HepG2 (cell line): Measurements from ENCODE around the gene CCDC170. TPM values are rescaled to one million over a fixed set of nuclear protein-coding genes. Genes with fewer than 3 reads are reported as not detected.
A peak's percentile ranks its signal among the peaks of the same experiment; 100 is the strongest.

Source experiments
- DR1 ChIP-seq: sonication (generic); formaldehyde crosslinking; IDR thresholded peaks from 2 replicates; pipeline ENCODE4 v1.8.0; 2021; ENCODE audit warnings: mild to moderate bottlenecking, missing genetic modification reagents, inconsistent platforms
- PHF8 ChIP-seq: sonication (generic); formaldehyde crosslinking; IDR thresholded peaks from 2 replicates; pipeline ENCODE4 v1.5.0; 2020; ENCODE audit warnings: missing genetic modification reagents
- ZBTB40 ChIP-seq, 2 experiments: fragments of 450-650 bp in 1 of 2; sonication (generic) in 1 of 2; formaldehyde crosslinking in 1 of 2; IDR thresholded peaks; 2 replicates each; pipeline versions ENCODE4 v1.6.1 to v1.8.0; 2016 to 2022; ENCODE audit warnings: antibody characterized with exemption in 1 of 2, mild to moderate bottlenecking in 1 of 2, missing genetic modification reagents in 1 of 2
- ZMYM2 ChIP-seq: sonication (generic); formaldehyde crosslinking; IDR thresholded peaks from 2 replicates; pipeline ENCODE4 v1.8.0; 2022; ENCODE audit warnings: mild to moderate bottlenecking, missing genetic modification reagents
- polyA plus RNA-seq, 8 experiments: library from polyadenylated mRNA; depleted of rRNA in 3 of 8; stranded (reverse) in 7 of 8; unstranded in 1 of 8; fragments of >200 nt; fragmentation: Illumina TruSeq in 4 of 8; extraction: Trizol in 4 of 8; gene quantifications; 2 replicates each; pipeline versions ENCODE4 v1.2.1 to v1.2.3, GENCODE V29; 2011 to 2016; ENCODE audit warnings: low read depth in 4 of 8, missing spikeins in 1 of 8, mixed read lengths in 1 of 8; ENCODE audit not compliant: insufficient read depth in 1 of 8
- total RNA-seq, 5 experiments: library from RNA; depleted of rRNA; stranded (reverse); fragments of >200 nt; fragmentation: Illumina TruSeq; extraction: Trizol; gene quantifications; 2 replicates each; pipeline ENCODE4 v1.2.3, GENCODE V29; 2016; ENCODE audit warnings: low read depth in 1 of 5

Gene CCDC170
- total and polyA plus RNA-seq, 2 of the 13 experiments (the other 11 are each of a cell fraction or from before 2014, with no cell fraction given): 0.90 to 5.1 TPM

- TF ChIP-seq ZBTB40 (IDR thresholded peaks at IDR 0.05) (no peak), ZBTB40 (CRISPR knock-in tag; IDR thresholded peaks at IDR 0.05) (no peak), PHF8 (CRISPR knock-in tag) (no peak), DR1 (CRISPR knock-in tag) (no peak), ZMYM2 (peak; percentile 68; the same call in 1 of the 2 replicates)
Measured at GRCh38 chr6:151616091-151616513, 122.3 kb downstream of the CCDC170 start (continued).
